Left lung (tissue), 10 donors: ENCODE measurements around the gene EHBP1. TPM values are rescaled to one million over a fixed set of nuclear protein-coding genes. Genes with fewer than 3 reads are reported as not detected.
"Not testable (repeated sequence)": the region's sequence is repeated elsewhere in the genome, so short reads cannot be mapped to it uniquely, and the experiment has no call there.

Source experiments
- ATAC-seq: fragments of 200-7000 bp; cut with Tn5 transposase; one replicate; pipeline ENCODE4 v1.9.1; 2020; ENCODE audit warnings: moderate library complexity
- DNase-seq, 4 donors: peaks; one replicate each; pipeline ENCODE4 v3.0.0-alpha.2; 2013 to 2020
- H3K27ac ChIP-seq, 2 donors: fragments of 200-600 bp; sonication (generic) in 1 of 2; one replicate each; pipeline versions ENCODE4 v1.5.0 to v1.8.0; 2020 to 2021
- H3K27me3 ChIP-seq, 2 donors: fragments of 200-600 bp; sonication (generic) in 1 of 2; one replicate each; pipeline versions ENCODE4 v1.5.0 to v1.8.0; 2020 to 2021
- H3K36me3 ChIP-seq, 2 donors: fragments of 200-600 bp; sonication (generic) in 1 of 2; one replicate each; pipeline versions ENCODE4 v1.5.0 to v1.8.0; 2020 to 2021
- H3K4me1 ChIP-seq, 2 donors: fragments of 200-600 bp; one replicate each; pipeline ENCODE4 v1.8.0; 2021
- H3K4me3 ChIP-seq, 2 donors: fragments of 200-600 bp; sonication (generic) in 1 of 2; one replicate each; pipeline versions ENCODE4 v1.5.0 to v1.8.0; 2020 to 2021; ENCODE audit warnings: mild to moderate bottlenecking in 1 of 2
- H3K9me3 ChIP-seq, 2 donors: fragments of 200-600 bp; sonication (generic) in 1 of 2; one replicate each; pipeline versions ENCODE4 v1.5.0 to v1.8.0; 2020 to 2021
- intact Hi-C, 2 donors: fragments of 100-400 bp; cut with DNase I; formaldehyde crosslinking; loops; one replicate each; pipeline versions ENCODE4 v1.11.2 to v1.14.2; 2022
- polyA plus RNA-seq, 6 donors: library from polyadenylated mRNA; unstranded; fragments of 120-200 nt; gene quantifications; one replicate each; pipeline ENCODE4 v1.2.1, GENCODE V29; 2013; ENCODE audit not compliant: insufficient read length in 6 of 6
- total RNA-seq, 2 donors: library from RNA; stranded (reverse); fragmentation: NEBNext Ultra II Directional; extraction: Animal tissue kit (Norgen Biotek cat#: 25700); gene quantifications; one replicate each; pipeline ENCODE4 v1.2.1, GENCODE V29; 2021
- TF ChIP-seq, protein P1 (sequence below), 2 donors: fragments of 200-600 bp; sonication (generic) in 1 of 2; IDR thresholded peaks; one replicate each; pipeline versions ENCODE4 v1.5.0 to v1.8.0; 2021; ENCODE audit warnings: antibody characterized with exemption in 2 of 2
- donor health status: DM: no; HTN: yes; CAD: no.
- donor health status: DM: no; HTN: no; CAD: no.

Gene EHBP1
- total and polyA plus RNA-seq, 8 donors = 35.4 to 48.9 (median 38.9) TPM

DNA sequence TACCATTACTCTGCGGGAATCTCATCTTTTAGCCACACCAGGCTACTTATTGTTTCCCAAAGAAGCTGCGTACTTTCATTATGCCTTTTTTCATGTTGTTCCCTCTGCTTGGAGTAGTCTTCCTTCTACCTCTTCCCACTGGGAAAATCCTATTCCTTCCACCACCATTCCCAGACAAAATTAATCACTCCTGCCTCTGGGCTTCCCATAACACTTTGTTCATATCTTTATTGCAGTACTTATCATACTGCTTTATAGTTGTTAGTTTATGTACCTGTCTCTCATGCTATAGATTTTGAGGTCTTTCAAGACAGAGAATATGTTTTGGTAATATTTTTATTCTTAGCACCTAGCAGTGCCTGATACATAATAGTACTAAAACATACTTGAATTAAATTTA, 361.3 kb downstream of the EHBP1 start:
- Histone ChIP-seq H3K27ac (no peak overlapping the region), H3K9me3 (no peaks in the 10 kb centered on the region), H3K27me3 (peaks cover 59 to 90% of the 10 kb centered on the region in 2 donors), H3K4me1 (no peaks in the 10 kb centered on the region), H3K4me3 (no peak overlapping the region), H3K36me3 (no peaks in the 10 kb centered on the region)
- TF ChIP-seq, protein P1, sequence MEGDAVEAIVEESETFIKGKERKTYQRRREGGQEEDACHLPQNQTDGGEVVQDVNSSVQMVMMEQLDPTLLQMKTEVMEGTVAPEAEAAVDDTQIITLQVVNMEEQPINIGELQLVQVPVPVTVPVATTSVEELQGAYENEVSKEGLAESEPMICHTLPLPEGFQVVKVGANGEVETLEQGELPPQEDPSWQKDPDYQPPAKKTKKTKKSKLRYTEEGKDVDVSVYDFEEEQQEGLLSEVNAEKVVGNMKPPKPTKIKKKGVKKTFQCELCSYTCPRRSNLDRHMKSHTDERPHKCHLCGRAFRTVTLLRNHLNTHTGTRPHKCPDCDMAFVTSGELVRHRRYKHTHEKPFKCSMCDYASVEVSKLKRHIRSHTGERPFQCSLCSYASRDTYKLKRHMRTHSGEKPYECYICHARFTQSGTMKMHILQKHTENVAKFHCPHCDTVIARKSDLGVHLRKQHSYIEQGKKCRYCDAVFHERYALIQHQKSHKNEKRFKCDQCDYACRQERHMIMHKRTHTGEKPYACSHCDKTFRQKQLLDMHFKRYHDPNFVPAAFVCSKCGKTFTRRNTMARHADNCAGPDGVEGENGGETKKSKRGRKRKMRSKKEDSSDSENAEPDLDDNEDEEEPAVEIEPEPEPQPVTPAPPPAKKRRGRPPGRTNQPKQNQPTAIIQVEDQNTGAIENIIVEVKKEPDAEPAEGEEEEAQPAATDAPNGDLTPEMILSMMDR (IDR thresholded peaks at IDR 0.05) = no peak
- ATAC-seq = no peak
- DNase-seq = no peak
- intact Hi-C loops = no loop called here

DNA sequence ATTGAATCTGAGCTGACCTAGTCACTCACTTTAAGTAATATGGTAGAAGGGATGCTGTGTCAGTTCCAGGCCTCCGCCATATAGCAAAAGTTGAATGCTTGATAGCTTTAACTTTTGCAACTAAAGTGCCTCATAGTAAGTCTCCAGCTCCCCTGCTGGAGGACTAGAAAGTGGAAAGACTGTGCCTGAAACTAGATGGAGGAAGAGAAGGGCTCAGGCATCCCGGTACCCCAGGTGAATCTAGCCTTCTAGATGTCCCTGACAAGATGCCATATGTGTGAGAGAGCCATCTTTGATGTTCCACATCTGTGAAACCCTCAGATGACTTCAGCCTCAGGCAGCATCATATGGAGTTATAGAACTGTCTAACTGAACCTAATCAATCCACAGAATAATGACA, 366.2 kb downstream of the EHBP1 start:
- no peak overlapping the region for H3K27ac ChIP-seq
- H3K4me1 ChIP-seq = no peaks in the 10 kb centered on the region
- ATAC-seq (no peak), DNase-seq (no peak)
- TF ChIP-seq, protein P1 (IDR thresholded peaks at IDR 0.05) = no peak
- peaks cover 0 to 2% of the 10 kb centered on the region in 2 donors for H3K9me3 ChIP-seq
- intact Hi-C loops = no loop called here
- peaks cover 22 to 73% of the 10 kb centered on the region in 2 donors for H3K27me3 ChIP-seq
- H3K4me3 ChIP-seq = no peak overlapping the region
- no peaks in the 10 kb centered on the region for H3K36me3 ChIP-seq

DNA sequence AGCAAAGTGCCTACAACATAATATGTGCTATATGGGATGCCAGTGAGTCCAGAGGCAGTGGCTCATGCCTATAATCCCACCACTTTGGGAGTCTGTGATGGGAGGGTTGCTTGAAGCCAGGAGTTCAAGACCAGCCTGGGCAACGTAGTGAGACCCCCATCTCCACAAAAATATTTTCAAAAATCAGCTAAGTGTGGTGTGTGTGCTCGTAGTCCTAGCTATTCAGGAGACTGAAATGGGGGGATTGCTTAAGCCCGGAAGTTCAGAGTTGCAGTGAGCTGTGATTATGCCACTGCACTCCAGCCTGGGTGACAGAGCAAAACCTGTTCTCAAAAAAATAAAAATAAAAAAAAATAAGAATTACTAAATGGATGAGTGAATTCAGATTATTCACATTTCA, 368.5 kb downstream of the EHBP1 start:
- peaks cover 0 to 54% of the 10 kb centered on the region in 2 donors for H3K27me3 ChIP-seq
- no peaks in the 10 kb centered on the region for H3K36me3 ChIP-seq
- H3K4me1 ChIP-seq = no peaks in the 10 kb centered on the region
- no peak for ATAC-seq
- TF ChIP-seq, protein P1 (IDR thresholded peaks at IDR 0.05) = no peak
- no peak overlapping the region for H3K4me3 ChIP-seq
- no peak for DNase-seq
- peaks cover 0 to 2% of the 10 kb centered on the region in 2 donors for H3K9me3 ChIP-seq
- no peak overlapping the region for H3K27ac ChIP-seq
- intact Hi-C loops = no loop called here

DNA sequence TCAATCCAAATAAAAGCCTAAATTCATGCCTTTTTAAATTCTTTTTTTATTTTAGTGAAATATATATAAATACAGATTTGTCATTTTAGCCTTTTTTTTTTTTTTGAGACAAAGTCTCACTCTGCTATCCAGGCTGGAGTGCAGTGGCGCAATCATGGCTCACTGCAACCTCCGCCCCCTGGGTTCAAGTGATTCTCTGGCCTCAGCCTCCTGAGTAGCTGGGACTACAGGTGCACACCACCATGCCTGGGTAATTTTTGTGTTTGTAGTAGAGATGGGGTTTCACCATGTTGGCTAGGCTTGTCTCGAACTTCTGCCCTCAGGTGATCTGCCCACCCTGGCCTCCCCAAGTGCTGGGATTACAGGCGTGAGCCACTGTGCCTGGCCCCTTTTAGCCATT, 368.9 kb downstream of the EHBP1 start:
- H3K27me3 ChIP-seq = peaks cover 0 to 52% of the 10 kb centered on the region in 2 donors
- H3K36me3 ChIP-seq, H3K9me3 ChIP-seq, H3K27ac ChIP-seq, DNase-seq, H3K4me3 ChIP-seq, ATAC-seq, intact Hi-C loops, H3K4me1 ChIP-seq: not testable (repeated sequence)

DNA sequence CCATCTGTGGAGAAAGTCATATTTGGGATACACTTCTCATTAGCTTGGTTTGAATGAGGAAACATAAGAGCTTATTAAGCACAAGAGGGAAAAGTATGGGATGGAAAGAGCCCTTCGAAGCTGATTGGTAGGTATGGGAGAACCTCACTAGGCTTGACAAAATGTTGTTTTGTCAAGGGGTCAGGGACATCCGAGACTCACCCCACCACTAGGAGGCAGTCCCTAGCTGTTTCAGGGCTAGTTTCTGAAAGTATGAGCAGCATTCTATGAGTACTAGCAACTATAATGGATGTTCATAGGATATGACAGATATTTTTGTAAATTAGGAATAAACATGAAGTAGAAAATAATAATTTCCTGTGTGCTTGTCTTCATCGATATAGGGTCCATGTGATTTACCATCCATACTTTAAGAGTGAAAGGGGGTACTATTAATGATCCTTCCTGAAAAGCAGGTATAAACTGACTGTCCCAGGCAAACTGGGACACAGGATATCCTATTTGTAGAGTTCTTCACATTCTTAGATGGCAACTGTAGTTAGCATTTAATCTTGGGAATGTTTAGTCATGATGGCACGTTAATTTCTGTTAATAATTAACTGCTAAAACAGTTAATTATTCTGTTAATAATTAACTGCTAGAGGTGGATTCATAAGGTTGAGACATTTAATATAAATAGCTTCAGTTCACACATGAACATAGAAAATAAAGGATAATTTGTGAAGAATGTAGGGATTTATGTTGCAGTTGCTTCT, 373.5 kb downstream of the EHBP1 start:
- ATAC-seq = no peak
- Histone ChIP-seq H3K27ac (no peak overlapping the region), H3K27me3 (peaks cover 0 to 28% of the 10 kb centered on the region in 2 donors), H3K36me3 (no peaks in the 10 kb centered on the region), H3K4me3 (no peak overlapping the region), H3K4me1 (no peaks in the 10 kb centered on the region), H3K9me3 (no peaks in the 10 kb centered on the region)
- intact Hi-C loops = no loop called here
- TF ChIP-seq, protein P1 (IDR thresholded peaks at IDR 0.05) = no peak
- no peak for DNase-seq

DNA sequence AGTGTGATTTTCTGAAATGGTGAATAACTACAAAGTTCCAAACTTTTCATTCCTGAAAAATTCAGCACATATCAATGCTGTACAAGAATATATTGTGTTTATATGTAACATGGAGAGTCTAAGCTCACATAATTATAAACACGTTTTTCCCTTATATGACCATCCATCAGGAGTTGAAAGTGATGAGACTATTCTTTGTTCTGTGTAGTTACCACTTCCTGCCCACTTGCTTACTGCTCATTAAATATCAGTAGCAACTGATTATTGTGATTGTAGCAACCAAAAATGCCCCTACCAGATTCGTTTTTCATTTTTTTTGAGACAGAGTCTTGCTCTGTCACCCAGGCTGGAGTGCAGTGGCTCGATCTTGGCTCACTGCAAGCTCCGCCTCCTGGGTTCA, 375.9 kb downstream of the EHBP1 start:
- no peak for ATAC-seq
- no peaks in the 10 kb centered on the region for H3K4me1 ChIP-seq
- H3K36me3 ChIP-seq = no peaks in the 10 kb centered on the region
- H3K4me3 ChIP-seq = no peak overlapping the region
- DNase-seq = no peak
- intact Hi-C loops = no loop called here
- peaks cover 0 to 9% of the 10 kb centered on the region in 2 donors for H3K27me3 ChIP-seq
- TF ChIP-seq, protein P1 (IDR thresholded peaks at IDR 0.05) = no peak
- H3K9me3 ChIP-seq = no peaks in the 10 kb centered on the region
- no peak overlapping the region for H3K27ac ChIP-seq
